Measurements from ENCODE around the gene CEACAM19. TPM values are rescaled to one million over a fixed set of nuclear protein-coding genes. Genes with fewer than 3 reads are reported as not detected.

The CEACAM19 gene
- polyA plus RNA-seq, 3 donors = 7.6 TPM; not detected in 2

GRCh38 chr19:44686896-44687295 is 15.6 kb downstream of the CEACAM19 start:
- DNase-seq = no peak
- H3K36me3 Mint-ChIP-seq = peaks cover 3 to 4% of the 10 kb centered on the region in 2 donors
- Histone ChIP-seq H3K9me3 (replicated peaks in 1 of 2; ENCODE audit: control insufficient read depth in 1 of 2, insufficient read depth in 1 of 2, low read length in 2 of 2) (no peaks in the 10 kb centered on the region), H4K20me1 (ENCODE audit: insufficient read depth, low read length) (no peaks in the 10 kb centered on the region), H2AFZ (ENCODE audit: insufficient read depth, low read depth, low read length, poor library complexity, severe bottlenecking) (no peak overlapping the region), H3K79me2 (ENCODE audit: insufficient read depth, low read length) (no peaks in the 10 kb centered on the region), H3K4me1 (ENCODE audit: control insufficient read depth in 1 of 2, insufficient read depth in 2 of 2, low read length in 2 of 2) (peaks cover 85 to 94% of the 10 kb centered on the region in 2 donors), H3K9ac (ENCODE audit: insufficient read depth, low read length, poor library complexity, severe bottlenecking) (no peak overlapping the region), H3K27ac (ENCODE audit: low read depth in 1 of 2, low read length in 2 of 2) (peak overlapping the region in 1 of 2 donors; percentile 90), H3K4me2 (replicated peaks; ENCODE audit: extremely low read depth, low read length, poor library complexity, severe bottlenecking) (peak overlapping the region; percentile 54), H3K4me3 (replicated peaks in 1 of 3; ENCODE audit: low read depth in 2 of 3, low read length in 3 of 3) (peak overlapping the region in 1 of 3 experiments; percentile 47), H3K36me3 (replicated peaks in 1 of 2; ENCODE audit: control insufficient read depth in 1 of 2, insufficient read depth in 2 of 2, low read length in 2 of 2) (no peaks in the 10 kb centered on the region), H3K27me3 (ENCODE audit: control insufficient read depth in 2 of 2, insufficient read depth in 2 of 2, low read length in 2 of 2) (no peaks in the 10 kb centered on the region)
- H3K27me3 Mint-ChIP-seq (ENCODE audit: low read depth in 3 of 3) = peaks cover 2 to 5% (median 2%) of the 10 kb centered on the region in 3 donors
- intact Hi-C loops (cut with micrococcal nuclease) = loop anchor here (5.0 to 10.0 kb wide), 4 partner anchors 35 to 158 kb away; partner anchors contain the start of gene NECTIN2 (in 1 of the 2)
- 97% methylated on average over 3 of the region's 4 CpGs for WGBS (ENCODE audit: insufficient coverage)
- H3K9me3 Mint-ChIP-seq = peaks cover 0 to 4% (median 0%) of the 10 kb centered on the region in 7 donors
- peak overlapping the region in 1 of 2 donors; percentile 13 for H3K4me3 Mint-ChIP-seq
- peak overlapping the region in 5 of 7 donors; percentile 2 to 98 (median 97) for H3K27ac Mint-ChIP-seq
- peaks cover 83% of the 10 kb centered on the region for H3K4me1 Mint-ChIP-seq
- TF ChIP-seq CTCF (IDR thresholded peaks at IDR 0.05) = no peak

GRCh38 chr19:44687888-44688287 is 16.6 kb downstream of the CEACAM19 start:
- Histone ChIP-seq H3K36me3 (replicated peaks in 1 of 2; ENCODE audit: control insufficient read depth in 1 of 2, insufficient read depth in 2 of 2, low read length in 2 of 2) (no peaks in the 10 kb centered on the region), H3K27me3 (ENCODE audit: control insufficient read depth in 2 of 2, insufficient read depth in 2 of 2, low read length in 2 of 2) (no peaks in the 10 kb centered on the region), H3K4me2 (replicated peaks; ENCODE audit: extremely low read depth, low read length, poor library complexity, severe bottlenecking) (peak overlapping the region; percentile 32), H4K20me1 (ENCODE audit: insufficient read depth, low read length) (no peaks in the 10 kb centered on the region), H3K4me1 (ENCODE audit: control insufficient read depth in 1 of 2, insufficient read depth in 2 of 2, low read length in 2 of 2) (peaks cover 87 to 95% of the 10 kb centered on the region in 2 donors), H3K4me3 (replicated peaks in 1 of 3; ENCODE audit: low read depth in 2 of 3, low read length in 3 of 3) (no peak overlapping the region), H3K27ac (ENCODE audit: low read depth in 1 of 2, low read length in 2 of 2) (peak overlapping the region in 1 of 2 donors; percentile 20), H3K9me3 (replicated peaks in 1 of 2; ENCODE audit: control insufficient read depth in 1 of 2, insufficient read depth in 1 of 2, low read length in 2 of 2) (no peaks in the 10 kb centered on the region), H2AFZ (ENCODE audit: insufficient read depth, low read depth, low read length, poor library complexity, severe bottlenecking) (no peak overlapping the region), H3K79me2 (ENCODE audit: insufficient read depth, low read length) (no peaks in the 10 kb centered on the region), H3K9ac (ENCODE audit: insufficient read depth, low read length, poor library complexity, severe bottlenecking) (no peak overlapping the region)
- Mint-ChIP-seq H3K27me3 (ENCODE audit: low read depth in 3 of 3) (peaks cover 2 to 4% (median 2%) of the 10 kb centered on the region in 3 donors), H3K4me1 (peaks cover 86% of the 10 kb centered on the region), H3K9me3 (peaks cover 0 to 3% (median 0%) of the 10 kb centered on the region in 7 donors), H3K36me3 (peaks cover 3 to 4% of the 10 kb centered on the region in 2 donors), H3K4me3 (peak overlapping the region in 1 of 2 donors; percentile 46), H3K27ac (peak overlapping the region; percentile 52 to 96 (median 75))
- TF ChIP-seq CTCF (IDR thresholded peaks at IDR 0.05) = no peak
- peak; percentile 66 to 73 (median 73) for DNase-seq
- intact Hi-C loops (cut with micrococcal nuclease) = loop anchor here (2.0 to 10.0 kb wide), 5 partner anchors 34 to 157 kb away; partner anchors contain the start of gene NECTIN2 (in 1 of the 2)
- WGBS (ENCODE audit: insufficient coverage) = 48% methylated on average over 3 of the region's 7 CpGs

Measured in CD14-positive monocyte (primary cell).